Naive thymus-derived CD4-positive, alpha-beta T cell (primary cell): ENCODE data around the gene CCDC102B. TPM values are rescaled to one million over a fixed set of nuclear protein-coding genes. Genes with fewer than 3 reads are reported as not detected.

Experiments used
- ATAC-seq: fragments of 150-1000 bp; cut with Tn5 transposase; 2 replicates; pipeline ENCODE4 v1.10.0; 2021; ENCODE audit warnings: mild to moderate bottlenecking, moderate library complexity
- CTCF ChIA-PET: fragments of 350-600 bp; sonication (Branson Sonifier 250); formaldehyde crosslinking; loops from one replicate; lab custom pipeline; 2021; ENCODE audit warnings: antibody characterized with exemption; lab: Charles Lee
- POLR2A ChIA-PET: fragments of 350-600 bp; sonication (Branson Sonifier 250); formaldehyde crosslinking; loops from one replicate; lab custom pipeline; 2021; ENCODE audit warnings: antibody characterized with exemption, inconsistent platforms; lab: Charles Lee
- DNase-seq, 9 donors: peaks; one replicate each; pipeline versions ENCODE4 v3.0.0 to v3.0.0-alpha.2; 2020 to 2022; ENCODE audit warnings: mixed read lengths in 1 of 9
- H3K27ac ChIP-seq: one replicate; pipeline ENCODE4 v1.7.0; 2013; ENCODE audit warnings: mild to moderate bottlenecking, low read depth, low read length, moderate library complexity
- H3K27me3 ChIP-seq, 2 donors: one replicate each; pipeline ENCODE4 v1.7.0; 2013; ENCODE audit warnings: low read length in 2 of 2, mild to moderate bottlenecking in 2 of 2, moderate library complexity in 2 of 2; ENCODE audit not compliant: control insufficient read depth in 2 of 2, insufficient read depth in 2 of 2
- H3K36me3 ChIP-seq, 3 experiments: 1 replicate in 2 of 3; 2 replicates in 1 of 3; pipeline ENCODE4 v1.7.0; 2013; ENCODE audit warnings: low read length in 3 of 3, mild to moderate bottlenecking in 3 of 3, moderate library complexity in 1 of 3; ENCODE audit not compliant: insufficient read depth in 3 of 3, control insufficient read depth in 2 of 3
- H3K4me1 ChIP-seq, 2 donors: one replicate each; pipeline ENCODE4 v1.7.0; 2013; ENCODE audit warnings: low read length in 2 of 2, mild to moderate bottlenecking in 2 of 2, moderate library complexity in 1 of 2; ENCODE audit not compliant: control insufficient read depth in 2 of 2, insufficient read depth in 2 of 2
- H3K4me3 ChIP-seq: 2 replicates; pipeline ENCODE4 v1.7.0; 2013; ENCODE audit warnings: mild to moderate bottlenecking, low read length
- H3K9me3 ChIP-seq, 3 experiments: 1 replicate in 2 of 3; 2 replicates in 1 of 3; pipeline ENCODE4 v1.7.0; 2013; ENCODE audit warnings: low read length in 3 of 3; ENCODE audit not compliant: control insufficient read depth in 2 of 3
- H3K27ac Mint-ChIP-seq, 9 donors: one replicate each; pipeline ENCODE4 v1.8.0; 2020 to 2022; ENCODE audit warnings: mixed read lengths in 9 of 9, mild to moderate bottlenecking in 8 of 9, moderate library complexity in 5 of 9, inconsistent platforms in 2 of 9
- H3K27me3 Mint-ChIP-seq, 5 donors: one replicate each; pipeline ENCODE4 v1.8.0; 2021 to 2022; ENCODE audit warnings: mixed read lengths in 5 of 5, mild to moderate bottlenecking in 1 of 5
- H3K36me3 Mint-ChIP-seq, 5 donors: one replicate each; pipeline ENCODE4 v1.8.0; 2020 to 2022; ENCODE audit warnings: mixed read lengths in 5 of 5, mild to moderate bottlenecking in 3 of 5, inconsistent platforms in 1 of 5
- H3K4me1 Mint-ChIP-seq, 7 donors: one replicate each; pipeline ENCODE4 v1.8.0; 2020 to 2022; ENCODE audit warnings: mixed read lengths in 7 of 7, mild to moderate bottlenecking in 3 of 7, inconsistent platforms in 1 of 7
- H3K4me3 Mint-ChIP-seq, 10 donors: one replicate each; pipeline ENCODE4 v1.8.0; 2020 to 2022; ENCODE audit warnings: mild to moderate bottlenecking in 10 of 10, mixed read lengths in 10 of 10, moderate library complexity in 6 of 10, inconsistent platforms in 2 of 10
- H3K9me3 Mint-ChIP-seq, 11 donors: one replicate each; pipeline ENCODE4 v1.8.0; 2020 to 2022; ENCODE audit warnings: mixed read lengths in 11 of 11, mild to moderate bottlenecking in 4 of 11, inconsistent platforms in 1 of 11, moderate library complexity in 1 of 11
- intact Hi-C, 2 donors: fragments of 100-400 bp; cut with micrococcal nuclease; formaldehyde crosslinking; loops; one replicate each; pipeline ENCODE4 v1.15.1; 2023
- polyA plus RNA-seq, 2 donors: library from polyadenylated mRNA; unstranded; fragments of 300-500 nt; fragmentation: Illumina TruSeq; gene quantifications; one replicate each; pipeline ENCODE4 v1.2.3, GENCODE V29; 2021
- total RNA-seq, 6 experiments: library from RNA in 5 of 6; stranded (reverse) in 5 of 6; gene quantifications; 1 replicate in 5 of 6; 2 replicates in 1 of 6; pipeline ENCODE4 v1.2.3 and lab custom pipeline; 2021 to 2026

Gene CCDC102B
- total and polyA plus RNA-seq, 7 experiments from 2014 or later: 2.7 to 10.9 (median 6.4) TPM

DNA sequence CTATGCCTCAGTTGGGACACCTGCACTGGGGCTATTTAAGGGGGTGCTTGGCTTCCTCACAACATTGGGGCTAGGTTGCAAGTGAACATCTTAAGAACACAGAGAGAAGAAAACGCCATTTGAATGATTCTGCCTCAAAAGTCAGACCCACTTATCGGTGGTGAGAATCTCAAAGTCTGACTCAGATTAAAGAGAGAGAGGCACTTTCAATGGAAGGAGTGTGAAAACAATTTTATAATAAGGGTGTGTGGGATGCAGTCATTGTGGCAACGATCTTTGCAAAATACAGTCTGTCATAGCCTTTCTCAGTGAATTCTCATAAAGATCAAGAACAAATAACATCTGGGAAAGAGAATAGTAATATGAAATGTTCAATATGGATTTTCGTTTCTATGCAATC lies 41.8 kb downstream of the CCDC102B start:
- no peak for DNase-seq
- ATAC-seq: no peak
- Mint-ChIP-seq H3K27ac (no peak overlapping the region), H3K4me3 (no peak overlapping the region), H3K36me3 (no peaks in the 10 kb centered on the region), H3K27me3 (no peaks in the 10 kb centered on the region), H3K9me3 (no peaks in the 10 kb centered on the region), H3K4me1 (peaks cover 0 to 2% (median 0%) of the 10 kb centered on the region in 7 donors)
- Histone ChIP-seq H3K27ac (no peak overlapping the region), H3K36me3 (no peaks in the 10 kb centered on the region), H3K4me3 (no peak overlapping the region), H3K27me3 (no peaks in the 10 kb centered on the region), H3K4me1 (no peaks in the 10 kb centered on the region), H3K9me3 (no peaks in the 10 kb centered on the region)
- POLR2A ChIA-PET: no interaction called here
- CTCF ChIA-PET: no interaction called here
- intact Hi-C loops: no loop called here

DNA sequence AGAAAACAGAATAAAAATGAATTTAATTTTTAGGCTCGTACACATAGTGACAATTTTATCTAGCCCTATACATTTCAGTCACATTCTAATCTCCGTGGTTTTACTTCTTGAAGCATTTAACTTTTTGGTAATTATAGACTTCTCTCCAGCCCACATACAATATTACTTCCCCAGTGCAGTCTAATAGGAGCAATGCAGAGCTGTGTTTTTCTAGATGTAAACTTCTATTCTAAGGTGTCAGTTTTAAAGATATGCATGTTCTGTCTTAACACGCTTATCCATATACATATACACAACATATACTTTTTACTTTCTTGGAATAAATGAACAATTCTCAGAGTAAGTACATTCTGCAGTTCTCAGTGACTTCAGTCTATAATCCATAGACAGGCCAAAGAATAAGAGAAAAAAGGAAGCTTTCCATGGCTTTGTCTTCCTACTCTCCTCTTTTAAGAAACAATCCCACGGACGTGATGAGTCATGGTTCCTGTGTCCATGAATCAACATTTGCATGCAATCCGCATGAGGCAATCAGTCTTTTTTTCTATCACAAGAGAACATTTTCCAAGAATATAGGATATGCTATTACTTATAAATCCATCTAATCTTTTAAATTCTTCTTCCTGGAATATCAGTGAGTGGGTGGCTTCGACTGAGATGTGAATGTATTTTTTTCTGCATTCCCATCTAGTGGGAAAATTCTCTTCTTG lies 42.8 kb downstream of the CCDC102B start:
- Histone ChIP-seq H3K27me3 (no peaks in the 10 kb centered on the region), H3K36me3 (no peaks in the 10 kb centered on the region), H3K27ac (no peak overlapping the region), H3K4me1 (no peaks in the 10 kb centered on the region), H3K4me3 (no peak overlapping the region), H3K9me3 (no peaks in the 10 kb centered on the region)
- Mint-ChIP-seq H3K27me3 (no peaks in the 10 kb centered on the region), H3K4me1 (peaks cover 0 to 2% (median 0%) of the 10 kb centered on the region in 7 donors), H3K4me3 (no peak overlapping the region), H3K27ac (no peak overlapping the region), H3K9me3 (no peaks in the 10 kb centered on the region), H3K36me3 (no peaks in the 10 kb centered on the region)
- intact Hi-C loops: no loop called here
- ChIA-PET POLR2A (no interaction called here), CTCF (interaction anchor here (0.6 kb wide), 1 partner anchor 123 kb away, joined by 3 read pairs; no protein-coding TSS in a partner anchor)
- ATAC-seq: no peak
- DNase-seq: no peak

DNA sequence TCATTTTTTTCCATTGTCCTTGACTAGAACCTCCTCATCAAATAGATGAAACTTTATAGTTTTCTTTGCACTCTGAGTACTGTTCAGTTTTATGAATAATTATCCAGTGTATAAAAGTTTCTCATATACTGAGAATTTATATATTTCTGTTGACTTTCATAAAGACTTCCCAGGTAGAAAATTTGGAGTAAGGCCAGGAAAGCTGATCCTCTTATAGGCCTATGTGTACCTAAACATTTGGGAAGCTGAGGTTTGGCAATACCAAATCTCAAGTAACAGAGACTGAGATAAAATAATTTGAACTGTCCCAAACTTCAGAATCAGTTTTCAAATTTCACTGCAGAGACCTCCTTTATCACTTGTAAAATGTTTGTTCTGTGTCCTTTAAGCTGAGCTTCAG lies 43.4 kb downstream of the CCDC102B start:
- intact Hi-C loops: no loop called here
- Histone ChIP-seq H3K27ac (no peak overlapping the region), H3K27me3 (no peaks in the 10 kb centered on the region), H3K36me3 (no peaks in the 10 kb centered on the region), H3K9me3 (no peaks in the 10 kb centered on the region), H3K4me3 (no peak overlapping the region), H3K4me1 (no peaks in the 10 kb centered on the region)
- no peaks in the 10 kb centered on the region for H3K9me3 Mint-ChIP-seq
- no peaks in the 10 kb centered on the region for H3K27me3 Mint-ChIP-seq
- ATAC-seq (no peak), DNase-seq (no peak)
- no peaks in the 10 kb centered on the region for H3K36me3 Mint-ChIP-seq
- no peak overlapping the region for H3K27ac Mint-ChIP-seq
- no peak overlapping the region for H3K4me3 Mint-ChIP-seq
- CTCF ChIA-PET: interaction anchor here (0.6 kb wide), 1 partner anchor 124 kb away, joined by 3 read pairs; no protein-coding TSS in a partner anchor
- POLR2A ChIA-PET: no interaction called here
- H3K4me1 Mint-ChIP-seq: peaks cover 0 to 2% (median 0%) of the 10 kb centered on the region in 7 donors

DNA sequence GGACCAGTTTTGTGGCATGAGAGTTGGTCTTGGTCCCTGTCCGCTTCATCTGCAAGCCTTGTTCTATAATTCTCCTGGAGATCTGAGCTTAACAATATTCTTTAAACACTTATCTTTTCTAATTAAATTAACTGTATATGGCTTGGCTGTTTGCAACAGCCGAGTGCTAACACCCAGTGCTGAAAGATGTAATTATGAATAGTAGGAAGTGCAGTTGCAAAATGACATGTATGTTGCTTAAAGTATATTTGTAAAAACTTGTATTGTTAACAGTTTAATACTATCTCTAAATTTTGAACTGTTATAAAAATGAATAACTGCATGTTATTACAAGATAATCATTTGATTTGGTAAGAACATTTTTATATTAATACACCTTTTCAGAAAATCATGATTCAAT lies 45.1 kb downstream of the CCDC102B start:
- POLR2A ChIA-PET: no interaction called here
- DNase-seq (no peak), ATAC-seq (no peak)
- H3K27ac ChIP-seq: no peak overlapping the region
- Mint-ChIP-seq H3K27ac (no peak overlapping the region), H3K4me3 (no peak overlapping the region), H3K27me3 (no peaks in the 10 kb centered on the region), H3K4me1 (peaks cover 0 to 2% (median 0%) of the 10 kb centered on the region in 7 donors), H3K36me3 (no peaks in the 10 kb centered on the region), H3K9me3 (no peaks in the 10 kb centered on the region)
- no peaks in the 10 kb centered on the region for H3K27me3 ChIP-seq
- H3K36me3 ChIP-seq: no peaks in the 10 kb centered on the region
- no peaks in the 10 kb centered on the region for H3K4me1 ChIP-seq
- CTCF ChIA-PET: no interaction called here
- no peaks in the 10 kb centered on the region for H3K9me3 ChIP-seq
- no peak overlapping the region for H3K4me3 ChIP-seq
- intact Hi-C loops: no loop called here

DNA sequence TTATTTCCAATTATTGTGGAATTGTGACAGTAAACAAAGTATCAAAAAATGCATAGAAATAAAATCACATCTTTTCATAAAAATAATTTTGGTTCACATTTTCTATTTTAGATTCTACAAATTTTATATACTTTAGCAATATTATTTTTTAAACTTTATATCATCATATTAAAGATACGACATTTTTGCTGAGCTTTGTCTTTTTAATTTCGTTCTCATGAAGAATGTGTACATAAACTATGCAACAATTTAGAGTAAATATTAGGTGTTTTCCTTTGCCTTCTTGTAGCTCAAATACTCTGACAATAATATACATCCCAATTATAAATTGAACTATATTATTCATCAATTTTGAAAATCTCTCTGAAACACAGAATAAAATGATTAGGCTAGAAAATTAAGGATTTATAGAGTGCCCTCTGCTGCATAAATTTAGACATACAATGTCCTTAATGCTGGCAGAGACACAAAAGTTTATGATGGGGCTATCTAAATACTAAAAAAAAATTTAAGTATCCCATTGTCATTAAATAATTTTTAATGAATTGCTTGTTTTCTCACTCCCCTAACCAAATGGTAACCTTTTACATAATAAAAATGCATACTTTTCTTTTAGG lies 45.7 kb downstream of the CCDC102B start:
- ChIA-PET POLR2A (no interaction called here), CTCF (no interaction called here)
- intact Hi-C loops: no loop called here
- Histone ChIP-seq H3K27me3 (no peaks in the 10 kb centered on the region), H3K4me1 (no peaks in the 10 kb centered on the region), H3K9me3 (no peaks in the 10 kb centered on the region), H3K4me3 (no peak overlapping the region), H3K27ac (no peak overlapping the region), H3K36me3 (no peaks in the 10 kb centered on the region)
- ATAC-seq (no peak), DNase-seq (no peak)
- no peaks in the 10 kb centered on the region for H3K27me3 Mint-ChIP-seq
- no peaks in the 10 kb centered on the region for H3K9me3 Mint-ChIP-seq
- H3K27ac Mint-ChIP-seq: no peak overlapping the region
- H3K4me3 Mint-ChIP-seq: no peak overlapping the region
- no peaks in the 10 kb centered on the region for H3K36me3 Mint-ChIP-seq
- peaks cover 0 to 2% (median 0%) of the 10 kb centered on the region in 7 donors for H3K4me1 Mint-ChIP-seq

DNA sequence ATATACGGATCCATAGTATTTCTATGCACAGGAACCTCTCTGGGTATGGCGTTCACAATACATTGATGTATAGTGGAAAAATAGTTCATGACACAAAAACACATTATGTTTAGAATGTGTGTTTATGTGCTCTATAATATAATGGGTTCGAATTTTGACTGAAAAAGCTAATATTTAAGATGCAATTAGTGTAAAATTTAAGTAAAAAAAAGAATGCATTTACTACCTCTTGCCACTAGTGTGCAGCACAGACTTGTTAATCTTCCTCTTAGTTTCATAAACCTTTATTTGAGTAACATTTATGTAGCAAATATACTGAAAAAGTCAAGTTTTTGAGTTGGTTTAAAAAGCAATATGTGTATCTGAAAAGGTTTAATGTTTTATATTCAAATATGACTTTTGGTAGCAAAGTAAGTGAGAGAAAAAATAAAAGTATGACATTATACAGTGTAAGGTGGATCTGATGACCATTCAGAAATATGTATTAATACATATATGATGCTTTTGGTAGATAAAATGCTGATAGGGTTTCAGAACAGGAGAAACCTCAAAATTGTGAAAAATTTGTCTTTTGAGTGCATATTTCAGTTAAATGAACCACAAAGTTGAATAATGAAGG lies 49.4 kb downstream of the CCDC102B start:
- no peaks in the 10 kb centered on the region for H3K9me3 Mint-ChIP-seq
- no peaks in the 10 kb centered on the region for H3K4me1 ChIP-seq
- H3K27me3 ChIP-seq: no peaks in the 10 kb centered on the region
- H3K4me3 Mint-ChIP-seq: no peak overlapping the region
- H3K4me3 ChIP-seq: no peak overlapping the region
- POLR2A ChIA-PET: no interaction called here
- intact Hi-C loops: loop anchor here (1.0 to 2.0 kb wide), 3 partner anchors 1239 to 1607 kb away; no protein-coding TSS in a partner anchor
- peak; percentile 42 for ATAC-seq
- no peak overlapping the region for H3K27ac ChIP-seq
- H3K27ac Mint-ChIP-seq: no peak overlapping the region
- H3K36me3 ChIP-seq: no peaks in the 10 kb centered on the region
- H3K27me3 Mint-ChIP-seq: no peaks in the 10 kb centered on the region
- H3K36me3 Mint-ChIP-seq: no peaks in the 10 kb centered on the region
- CTCF ChIA-PET: interaction anchor here (0.9 kb wide), 1 partner anchor 10 kb away, joined by 3 read pairs; no protein-coding TSS in a partner anchor
- no peaks in the 10 kb centered on the region for H3K4me1 Mint-ChIP-seq
- DNase-seq: peak in 3 of 9 donors; percentile 2 to 19 (median 7)
- no peaks in the 10 kb centered on the region for H3K9me3 ChIP-seq
